ENCODE measurements around the gene GLI3.

The GLI3 gene

GRCh38 chr7:42108803-42109528, 128.0 kb downstream of the GLI3 start:
- H3K4me3 ChIP-seq (ENCODE audit: low read depth, low read length): no peak overlapping the region
- TF ChIP-seq, protein P1, sequence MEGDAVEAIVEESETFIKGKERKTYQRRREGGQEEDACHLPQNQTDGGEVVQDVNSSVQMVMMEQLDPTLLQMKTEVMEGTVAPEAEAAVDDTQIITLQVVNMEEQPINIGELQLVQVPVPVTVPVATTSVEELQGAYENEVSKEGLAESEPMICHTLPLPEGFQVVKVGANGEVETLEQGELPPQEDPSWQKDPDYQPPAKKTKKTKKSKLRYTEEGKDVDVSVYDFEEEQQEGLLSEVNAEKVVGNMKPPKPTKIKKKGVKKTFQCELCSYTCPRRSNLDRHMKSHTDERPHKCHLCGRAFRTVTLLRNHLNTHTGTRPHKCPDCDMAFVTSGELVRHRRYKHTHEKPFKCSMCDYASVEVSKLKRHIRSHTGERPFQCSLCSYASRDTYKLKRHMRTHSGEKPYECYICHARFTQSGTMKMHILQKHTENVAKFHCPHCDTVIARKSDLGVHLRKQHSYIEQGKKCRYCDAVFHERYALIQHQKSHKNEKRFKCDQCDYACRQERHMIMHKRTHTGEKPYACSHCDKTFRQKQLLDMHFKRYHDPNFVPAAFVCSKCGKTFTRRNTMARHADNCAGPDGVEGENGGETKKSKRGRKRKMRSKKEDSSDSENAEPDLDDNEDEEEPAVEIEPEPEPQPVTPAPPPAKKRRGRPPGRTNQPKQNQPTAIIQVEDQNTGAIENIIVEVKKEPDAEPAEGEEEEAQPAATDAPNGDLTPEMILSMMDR (IDR thresholded peaks at IDR 0.05; ENCODE audit: low read depth, low read length): no peak

GRCh38 chr7:42107484-42108240, 129.3 kb downstream of the GLI3 start:
- TF ChIP-seq, protein P1 (IDR thresholded peaks at IDR 0.05; ENCODE audit: low read depth, low read length): no peak

DNA sequence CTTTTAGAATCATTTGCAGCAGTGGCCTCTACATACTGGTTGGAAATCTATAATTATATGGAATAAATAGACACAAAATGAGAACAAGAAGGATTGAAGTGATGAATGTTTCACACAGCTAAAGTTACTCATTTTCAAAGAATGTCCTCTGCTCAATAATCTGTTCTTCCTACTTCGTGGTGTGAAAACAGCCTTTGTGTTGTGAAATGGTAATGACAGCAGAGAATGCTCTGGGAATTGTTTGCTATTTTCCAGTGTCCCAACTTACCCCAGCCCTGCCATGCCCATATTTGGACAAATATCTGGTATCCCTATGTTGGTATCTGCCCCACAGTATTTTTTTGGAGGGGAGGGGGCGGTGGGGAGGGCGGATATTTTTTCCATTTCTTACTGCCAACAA, 130.4 kb downstream of the GLI3 start:
- TF ChIP-seq, protein P1 (IDR thresholded peaks at IDR 0.05; ENCODE audit: low read depth, low read length): no peak
- H3K4me3 ChIP-seq (ENCODE audit: low read depth, low read length): no peak overlapping the region

More at GRCh38 chr7:42107484-42108240, 129.3 kb downstream of the GLI3 start:
- no peak overlapping the region for H3K4me3 ChIP-seq (ENCODE audit: low read depth, low read length)

- TF ChIP-seq, protein P1 (IDR thresholded peaks at IDR 0.05; ENCODE audit: low read depth, low read length): no peak
- no peak overlapping the region for H3K4me3 ChIP-seq (ENCODE audit: low read depth, low read length)
Measured at GRCh38 chr7:42105554-42106358, 131.3 kb downstream of the GLI3 start.

DNA sequence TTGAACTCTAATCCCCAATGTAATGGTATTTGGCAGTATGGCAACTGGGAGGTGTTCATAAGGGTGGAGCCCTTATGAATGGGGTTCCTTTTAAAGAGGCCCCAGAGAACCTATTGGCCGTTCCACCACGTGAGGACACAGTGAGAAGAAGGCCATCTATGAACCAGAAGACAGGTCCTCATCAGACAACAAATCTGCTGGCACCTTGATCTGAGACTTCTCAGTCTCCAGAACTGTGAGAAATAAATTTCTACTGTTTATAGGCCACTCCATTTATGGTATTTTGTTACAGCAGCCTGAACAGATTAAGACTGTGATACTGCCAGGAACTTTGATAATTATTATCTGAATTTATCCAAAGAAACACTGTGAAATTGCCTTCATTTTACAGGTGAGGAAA, 132.3 kb downstream of the GLI3 start:
- TF ChIP-seq, protein P1 (IDR thresholded peaks at IDR 0.05; ENCODE audit: low read depth, low read length): no peak
- no peak overlapping the region for H3K4me3 ChIP-seq (ENCODE audit: low read depth, low read length)

DNA sequence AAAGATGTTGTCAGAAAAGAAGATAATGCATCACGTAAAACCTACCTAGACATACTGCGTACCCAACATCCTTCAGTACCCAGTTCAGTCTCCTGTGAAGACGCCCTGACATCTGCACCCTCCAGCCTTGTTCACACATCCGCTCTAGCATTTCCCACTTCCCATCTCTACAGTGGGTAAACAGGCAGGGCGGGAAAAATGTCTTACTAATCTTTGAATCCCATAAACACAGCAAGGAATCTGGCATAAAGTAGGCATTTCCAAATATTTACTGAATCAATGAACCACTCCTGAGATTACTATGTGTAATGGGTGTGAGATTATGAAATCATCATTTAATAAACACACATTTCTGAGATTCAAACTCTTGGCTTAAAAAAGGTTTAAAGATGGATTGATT, 132.8 kb downstream of the GLI3 start:
- TF ChIP-seq, protein P1 (IDR thresholded peaks at IDR 0.05; ENCODE audit: low read depth, low read length): no peak
- H3K4me3 ChIP-seq (ENCODE audit: low read depth, low read length): no peak overlapping the region

Measured in WI38 (cell line).